ENCODE measurements around the gene CDK4. TPM values are rescaled to one million over a fixed set of nuclear protein-coding genes. Genes with fewer than 3 reads are reported as not detected.

The CDK4 gene
- total RNA-seq, 1 experiment from 2014 or later: 218 TPM

- Mint-ChIP-seq H3K9me3 (no peaks in the 10 kb centered on the region; a peak in 2 of 5 replicates), H3K27ac (no peak overlapping the region), H3K4me3 (no peak overlapping the region), H3K27me3 (ENCODE audit: low read depth) (no peaks in the 10 kb centered on the region), H3K4me1 (no peaks in the 10 kb centered on the region), H3K36me3 (ENCODE audit: insufficient read depth in 1 of 3, low read depth in 3 of 3) (peaks cover 8 to 27% (median 21%) of the 10 kb centered on the region in 3 experiments; a peak in 6 of 7 replicates)
- Histone ChIP-seq H2AK5ac (ENCODE audit: insufficient read length, low read length) (no peak overlapping the region), H4K20me1 (ENCODE audit: control insufficient read depth, insufficient read depth, insufficient read length) (no peaks in the 10 kb centered on the region), H3K18ac (ENCODE audit: insufficient read length, low read depth, low read length) (no peak overlapping the region), H4K5ac (ENCODE audit: insufficient read length, low read depth, low read length) (no peak overlapping the region), H3K4me1 (ENCODE audit: insufficient read depth, low read length) (no peaks in the 10 kb centered on the region), H2BK12ac (ENCODE audit: insufficient read length, low read depth, low read length) (peak overlapping the region; percentile 22), H3K14ac (ENCODE audit: insufficient read depth, low read length) (no peak overlapping the region), H3K9ac (ENCODE audit: extremely low read depth, insufficient read length, low read length) (no peak overlapping the region), H3K79me1 (ENCODE audit: insufficient read depth, low read depth, low read length, poor library complexity, severe bottlenecking) (no peaks in the 10 kb centered on the region), H2BK5ac (ENCODE audit: insufficient read length, low read length) (no peak overlapping the region), H3K56ac (ENCODE audit: insufficient read length, low read depth, low read length) (no peak overlapping the region), H3K79me2 (ENCODE audit: insufficient read depth, low read length) (no peaks in the 10 kb centered on the region), H2AFZ (ENCODE audit: low read length) (no peak overlapping the region), H3K23me2 (ENCODE audit: insufficient read length, low read depth, low read length, poor library complexity, severe bottlenecking) (peaks cover 4% of the 10 kb centered on the region), H3K27me3 (ENCODE audit: insufficient read depth, low read length) (no peaks in the 10 kb centered on the region), H2BK20ac (ENCODE audit: low read depth, low read length, poor library complexity, severe bottlenecking) (no peak overlapping the region), H3K23ac (ENCODE audit: insufficient read length, low read depth, low read length) (no peak overlapping the region), H4K91ac (ENCODE audit: insufficient read length, low read depth, low read length) (no peak overlapping the region), H3K4ac (ENCODE audit: low read depth, low read length) (no peak overlapping the region), H3K9me3 (ENCODE audit: control insufficient read depth, low read depth, low read length) (no peaks in the 10 kb centered on the region), H4K8ac (replicated peaks; ENCODE audit: insufficient read length, low read depth, low read length) (no peak overlapping the region), H3K4me2 (ENCODE audit: insufficient read depth, insufficient read length, low read length) (no peak overlapping the region), H3T11ph (ENCODE audit: low read length) (no peak overlapping the region), H2BK15ac (ENCODE audit: low read depth, low read length) (no peak overlapping the region), H2BK120ac (ENCODE audit: low read depth, low read length, poor library complexity, severe bottlenecking) (no peak overlapping the region), H3K27ac (ENCODE audit: insufficient read length, low read depth, low read length) (no peak overlapping the region)
- no CpG with 5 or more reads among the region's 3 CpGs for WGBS (ENCODE audit: extremely low coverage, insufficient read length, low lambda C conversion rate)
- no peak for DNase-seq
- no peak for TF ChIP-seq CTCF (conservative IDR thresholded peaks at IDR 0.05)
Measured at GRCh38 chr12:57698414-57698813, 53.7 kb downstream of the CDK4 start.

Small RNAs within 50 kb of the gene (microRNA-seq; reads per million reads assigned to microRNA genes)
- not detected for gene MIR6759 (ENCODE audit: borderline microRNAs expressed)

Other genes with a start within 250 kb of the CDK4 start
- 12.8 and 14.1 TPM in 2 replicates for gene DDIT3, start 231.8 kb downstream of the CDK4 start, total RNA-seq (2021)
- gene MBD6, start 229.5 kb downstream of the CDK4 start, total RNA-seq (2021): 66.0 and 66.8 TPM in 2 replicates
- gene DCTN2, start 205.1 kb downstream of the CDK4 start, total RNA-seq (2021): 96.6 and 97.7 TPM in 2 replicates
- gene KIF5A, start 202.3 kb downstream of the CDK4 start, total RNA-seq (2021): 17.7 and 18.5 TPM in 2 replicates
- 37.1 and 40.7 TPM in 2 replicates for gene PIP4K2C, start 161.1 kb downstream of the CDK4 start, total RNA-seq (2021)
- gene DTX3, start 147.5 kb downstream of the CDK4 start, total RNA-seq (2021): 65.2 and 67.5 TPM in 2 replicates
- gene ARHGEF25, start 140.9 kb downstream of the CDK4 start, total RNA-seq (2021): 22.6 and 24.4 TPM in 2 replicates
- gene B4GALNT1, start 119.1 kb downstream of the CDK4 start, total RNA-seq (2021): 2.3 and 2.6 TPM in 2 replicates
- gene OS9, start 58.2 kb downstream of the CDK4 start, total RNA-seq (2021): 111 and 112 TPM in 2 replicates
- gene AGAP2, start 13.6 kb downstream of the CDK4 start, total RNA-seq (2021): 4.6 and 5.3 TPM in 2 replicates
- 18.8 and 20.0 TPM in 2 replicates for gene TSPAN31, start 7.3 kb downstream of the CDK4 start, total RNA-seq (2021)
- 20.5 and 20.9 TPM in 2 replicates for gene MARCHF9, start 2.8 kb upstream of the CDK4 start, total RNA-seq (2021)
- gene CYP27B1, start 14.8 kb upstream of the CDK4 start, total RNA-seq (2021): 6.1 and 6.5 TPM in 2 replicates
- gene METTL1, start 19.8 kb upstream of the CDK4 start, total RNA-seq (2021): 58.4 and 66.7 TPM in 2 replicates
- gene EEF1AKMT3, start 20.3 kb upstream of the CDK4 start, total RNA-seq (2021): 2.1 and 2.9 TPM in 2 replicates
- gene TSFM, start 30.5 kb upstream of the CDK4 start, total RNA-seq (2021): 50.2 and 53.3 TPM in 2 replicates
- gene AVIL, start 66.4 kb upstream of the CDK4 start, total RNA-seq (2021): 1.9 and 2.2 TPM in 2 replicates
- 97.5 and 103 TPM in 2 replicates for gene CTDSP2, start 94.4 kb upstream of the CDK4 start, total RNA-seq (2021)
- 4.7 and 5.1 TPM in 2 replicates for gene ATP23, start 189.3 kb upstream of the CDK4 start, total RNA-seq (2021)

All from H9 (cell line).